Testis (tissue), 2 donors: ENCODE data around the gene MTARC1.

Experiments used
- CTCF ChIP-seq, 3 experiments: fragments of 450-650 bp in 2 of 3; fragments of 200-600 bp in 1 of 3; sonication (generic) in 1 of 3; IDR thresholded peaks; one replicate each; pipeline ENCODE4 v1.5.1; 2016 to 2019; ENCODE audit warnings: antibody characterized with exemption in 3 of 3, mild to moderate bottlenecking in 2 of 3, moderate library complexity in 1 of 3
- POLR2A ChIP-seq: fragments of 450-650 bp; IDR thresholded peaks from one replicate; pipeline ENCODE4 v1.6.1; 2017; ENCODE audit warnings: antibody characterized with exemption, mild to moderate bottlenecking, moderate library complexity

GRCh38 chr1:220834155-220834870 lies 47.6 kb downstream of the MTARC1 start:
- TF ChIP-seq CTCF (IDR thresholded peaks at IDR 0.05) (no peak), POLR2A (no peak)
